NCI-H146 treated with DMSO at 0.1 percent for 48 hours (cell line): ENCODE data around the gene XXYLT1.

Experiments
- DNase-seq: peaks from one replicate; lab custom pipeline; 2025; ENCODE audit not compliant: unreplicated experiment; lab: John Stamatoyannopoulos, UW

XXYLT1 gene

GRCh38 chr3:195081242-195081963, 189.6 kb downstream of the XXYLT1 start:
- no peak for DNase-seq

GRCh38 chr3:195080571-195081151, 190.3 kb downstream of the XXYLT1 start:
- DNase-seq: no peak

GRCh38 chr3:195080125-195080524, 190.8 kb downstream of the XXYLT1 start:
- no peak for DNase-seq

- DNase-seq: no peak
These were observed 191.3 kb downstream of the XXYLT1 start for GRCh38 chr3:195079636-195080035.

GRCh38 chr3:195078891-195079440, 192.0 kb downstream of the XXYLT1 start:
- DNase-seq: no peak

- no peak for DNase-seq
These were observed 193.1 kb downstream of the XXYLT1 start for GRCh38 chr3:195077611-195078540.

GRCh38 chr3:195076981-195077610, 193.9 kb downstream of the XXYLT1 start:
- DNase-seq: no peak

GRCh38 chr3:195075941-195076875, 194.8 kb downstream of the XXYLT1 start:
- DNase-seq: no peak

- DNase-seq: no peak
These were observed 195.6 kb downstream of the XXYLT1 start for GRCh38 chr3:195075199-195075940.

- no peak for DNase-seq
These were observed 196.8 kb downstream of the XXYLT1 start for GRCh38 chr3:195073866-195074860.

GRCh38 chr3:195072916-195073564, 197.9 kb downstream of the XXYLT1 start:
- no peak for DNase-seq

GRCh38 chr3:195071916-195072820, 198.8 kb downstream of the XXYLT1 start:
- DNase-seq: no peak

GRCh38 chr3:195071011-195071728, 199.8 kb downstream of the XXYLT1 start:
- DNase-seq: no peak

- no peak for DNase-seq
These were observed 200.6 kb downstream of the XXYLT1 start for GRCh38 chr3:195070336-195070735.

- no peak for DNase-seq
These were observed 201.3 kb downstream of the XXYLT1 start for GRCh38 chr3:195069501-195070251.
